Stomach (tissue), 9 donors: ENCODE results near the gene TRIM61. TPM values are rescaled to one million over a fixed set of nuclear protein-coding genes. Genes with fewer than 3 reads are reported as not detected.
"Not testable (repeated sequence)": the region's sequence is repeated elsewhere in the genome, so short reads cannot be mapped to it uniquely, and the experiment has no call there.

Source experiments
- DNase-seq, 2 donors: peaks; one replicate each; pipeline versions ENCODE4 v3.0.0 to v3.0.0-alpha.2; 2013 to 2019
- H3K27ac ChIP-seq, 5 donors: fragments of 200-600 bp in 4 of 5; sonication (generic) in 4 of 5; one replicate each; pipeline ENCODE4 v1.5.1; 2013 to 2019; ENCODE audit warnings: mild to moderate bottlenecking in 1 of 5, moderate library complexity in 1 of 5
- H3K27me3 ChIP-seq, 3 donors: fragments of 200-600 bp; sonication (generic); one replicate each; pipeline ENCODE4 v1.5.1; 2017 to 2019; ENCODE audit warnings: mixed run types in 1 of 3
- H3K36me3 ChIP-seq, 4 donors: fragments of 200-600 bp; sonication (generic); 1 replicate in 3 of 4; 2 replicates in 1 of 4; pipeline ENCODE4 v1.5.1; 2016 to 2019
- H3K4me1 ChIP-seq, 4 donors: fragments of 200-600 bp; sonication (generic); one replicate each; pipeline ENCODE4 v1.5.1; 2016 to 2019
- H3K4me3 ChIP-seq, 4 donors: fragments of 200-600 bp; sonication (generic) in 3 of 4; one replicate each; pipeline ENCODE4 v1.5.1; 2016 to 2019; ENCODE audit warnings: mild to moderate bottlenecking in 1 of 4
- H3K9me3 ChIP-seq, 4 donors: fragments of 200-600 bp; sonication (generic); one replicate each; pipeline ENCODE4 v1.5.1; 2016 to 2019
- CTCF ChIP-seq, 7 experiments: fragments of 450-650 bp in 4 of 7; fragments of 200-600 bp in 3 of 7; sonication (generic) in 3 of 7; IDR thresholded peaks; one replicate each; pipeline ENCODE4 v1.5.1; 2016 to 2019; ENCODE audit warnings: antibody characterized with exemption in 7 of 7, control low read depth in 2 of 7, mild to moderate bottlenecking in 1 of 7
- EP300 ChIP-seq: sonication (generic); formaldehyde crosslinking; IDR thresholded peaks from one replicate; pipeline ENCODE4 v1.6.1; 2017; ENCODE audit warnings: antibody characterized with exemption
- POLR2A ChIP-seq, 4 donors: fragments of 450-650 bp; IDR thresholded peaks; one replicate each; pipeline ENCODE4 v1.6.1; 2016; ENCODE audit warnings: antibody characterized with exemption in 4 of 4, control low read depth in 2 of 4, mild to moderate bottlenecking in 1 of 4, moderate library complexity in 1 of 4
- POLR2AphosphoS5 ChIP-seq, 3 donors: sonication (generic); formaldehyde crosslinking; IDR thresholded peaks; one replicate each; pipeline ENCODE4 v1.6.1; 2016; ENCODE audit warnings: antibody characterized with exemption in 3 of 3
- WGBS, 5 donors: extraction: QIAGEN DNeasy Blood & Tissue Kit in 3 of 5; methylation state at CpG; one replicate each; pipeline versions ENCODE4 v1.1.5 to v1.1.7; 2013 to 2018; 5-methylcytosine and 5-hydroxymethylcytosine counted together
- intact Hi-C: fragments of 100-400 bp; cut with DNase I; formaldehyde crosslinking; loops from one replicate; pipeline ENCODE4 v1.15.1; 2023; ENCODE audit warnings: low total_unique reads
- polyA plus RNA-seq, 3 donors: library from polyadenylated mRNA; stranded (reverse); fragments of 200-250 nt; gene quantifications; one replicate each; pipeline ENCODE4 v1.2.3, GENCODE V29; 2013
- total RNA-seq, 5 donors: library from RNA; depleted of rRNA; stranded (reverse); fragments of >200 nt; gene quantifications; one replicate each; pipeline versions ENCODE4 v1.1.0 to v1.2.3, GENCODE V29; 2014 to 2016
- donor health status: healthy with polysubstance abuse.
- donor health status: Bipolar disorder and iron deficiency.
- donor health status: healthy.

Gene TRIM61
- total and polyA plus RNA-seq, 8 donors = 0.25 to 3.6 (median 0.61) TPM; not detected in 3

GRCh38 chr4:165006886-165007285 is 29.4 kb upstream of the TRIM61 start:
- Histone ChIP-seq H3K4me3 (no peak overlapping the region), H3K9me3 (no peaks in the 10 kb centered on the region), H3K27ac (no peak overlapping the region), H3K27me3 (no peaks in the 10 kb centered on the region), H3K36me3 (no peaks in the 10 kb centered on the region), H3K4me1 (no peaks in the 10 kb centered on the region)
- WGBS, 5 donors = 54 to 78% (median 75%) methylated on average over 5 of the region's 5 CpGs
- no peak for TF ChIP-seq POLR2A (IDR thresholded peaks at IDR 0.05)
- TF ChIP-seq CTCF (IDR thresholded peaks at IDR 0.05) = no peak
- no peak for TF ChIP-seq POLR2AphosphoS5 (IDR thresholded peaks at IDR 0.05)
- no peak for TF ChIP-seq EP300
- DNase-seq = no peak
- intact Hi-C loops = no loop called here

- Histone ChIP-seq H3K4me3 (no peak overlapping the region), H3K9me3 (no peaks in the 10 kb centered on the region), H3K27ac (no peak overlapping the region), H3K27me3 (no peaks in the 10 kb centered on the region), H3K36me3 (no peaks in the 10 kb centered on the region), H3K4me1 (no peaks in the 10 kb centered on the region)
- 81 to 89% (median 85%) methylated on average over 7 to 9 of the region's 9 CpGs for WGBS, 5 donors
- no peak for DNase-seq
- intact Hi-C loops = no loop called here
- no peak for TF ChIP-seq POLR2A (IDR thresholded peaks at IDR 0.05)
- no peak for TF ChIP-seq POLR2AphosphoS5 (IDR thresholded peaks at IDR 0.05)
- TF ChIP-seq EP300 = no peak
- no peak for TF ChIP-seq CTCF (IDR thresholded peaks at IDR 0.05)
These were observed 29.0 kb upstream of the TRIM61 start for GRCh38 chr4:165006456-165006855.

DNA sequence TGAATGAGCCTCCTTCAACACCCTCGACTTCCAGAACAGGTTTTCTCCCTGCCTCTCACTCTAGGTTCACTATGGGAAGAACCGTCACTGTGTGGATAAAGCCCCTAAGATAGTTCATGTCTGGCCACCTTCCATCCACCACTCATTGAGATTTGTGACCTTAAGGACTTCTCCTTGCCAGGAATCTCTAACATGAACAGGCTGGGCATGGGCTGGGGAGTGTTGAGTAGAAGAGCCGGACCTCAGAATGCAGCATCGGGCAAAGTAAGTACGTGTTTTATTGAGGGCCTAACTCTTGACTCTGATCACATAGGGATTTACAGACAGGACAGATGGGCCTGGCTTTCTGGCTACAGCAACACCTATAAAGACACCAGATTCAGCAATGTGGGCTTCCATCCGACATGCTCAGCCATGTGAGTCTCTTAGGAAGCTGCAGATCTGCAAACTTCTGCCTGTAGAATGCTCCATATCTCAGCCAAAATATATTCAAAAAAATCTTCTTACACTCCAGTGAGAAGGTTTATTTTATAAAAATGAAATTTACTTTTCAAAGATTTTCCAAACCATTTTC is 28.0 kb upstream of the TRIM61 start:
- Histone ChIP-seq H3K27ac (no peak overlapping the region), H3K36me3 (no peaks in the 10 kb centered on the region), H3K4me3 (no peak overlapping the region), H3K4me1 (no peaks in the 10 kb centered on the region), H3K9me3 (no peaks in the 10 kb centered on the region), H3K27me3 (no peaks in the 10 kb centered on the region)
- no peak for TF ChIP-seq CTCF (IDR thresholded peaks at IDR 0.05)
- TF ChIP-seq POLR2AphosphoS5 (IDR thresholded peaks at IDR 0.05) = no peak
- no peak for TF ChIP-seq POLR2A (IDR thresholded peaks at IDR 0.05)
- TF ChIP-seq EP300 = no peak
- intact Hi-C loops = no loop called here
- WGBS, 5 donors = 66 to 89% (median 75%) methylated on average over 6 of the region's 6 CpGs
- DNase-seq = no peak

DNA sequence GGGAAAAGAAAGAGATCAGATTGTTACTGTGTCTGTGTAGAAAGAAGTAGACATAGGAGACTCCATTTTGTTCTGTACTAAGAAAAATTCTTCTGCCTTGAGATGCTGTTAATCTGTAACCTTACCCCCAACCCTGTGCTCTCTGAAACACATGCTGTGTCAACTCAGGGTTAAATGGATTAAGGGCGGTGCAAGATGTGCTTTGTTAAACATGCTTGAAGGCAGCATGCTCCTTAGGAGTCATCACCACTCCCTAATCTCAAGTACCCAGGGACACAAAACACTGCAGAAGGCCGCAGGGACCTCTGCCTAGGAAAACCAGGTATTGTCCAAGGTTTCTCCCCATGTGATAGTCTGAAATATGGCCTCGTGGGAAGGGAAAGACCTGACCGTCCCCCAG is 24.5 kb upstream of the TRIM61 start:
- DNase-seq, H3K27ac ChIP-seq, H3K4me1 ChIP-seq, H3K36me3 ChIP-seq, intact Hi-C loops, H3K4me3 ChIP-seq, H3K9me3 ChIP-seq, H3K27me3 ChIP-seq: not testable (repeated sequence)
- WGBS, 5 donors = 10 to 72% (median 47%) methylated on average over 2 to 4 of the region's 4 CpGs; no CpG with 5 or more reads in 1 of the 5 donors

- H3K27me3 ChIP-seq, H3K4me1 ChIP-seq, H3K36me3 ChIP-seq, H3K27ac ChIP-seq, H3K4me3 ChIP-seq, DNase-seq, H3K9me3 ChIP-seq, intact Hi-C loops: not testable (repeated sequence)
- 66 to 78% (median 69%) methylated on average over 2 of the region's 2 CpGs for WGBS, 5 donors
These were observed 21.1 kb upstream of the TRIM61 start for GRCh38 chr4:164998526-164999080.
